ENCODE results near the gene AURKAIP1. TPM values are rescaled to one million over a fixed set of nuclear protein-coding genes. Genes with fewer than 3 reads are reported as not detected.

The AURKAIP1 gene
- total and polyA plus RNA-seq, 9 of the 15 experiments (the other 6 are each of a cell fraction or from before 2014, with no cell fraction given), result 7.8 to 478 (median 92.0) TPM

DNA sequence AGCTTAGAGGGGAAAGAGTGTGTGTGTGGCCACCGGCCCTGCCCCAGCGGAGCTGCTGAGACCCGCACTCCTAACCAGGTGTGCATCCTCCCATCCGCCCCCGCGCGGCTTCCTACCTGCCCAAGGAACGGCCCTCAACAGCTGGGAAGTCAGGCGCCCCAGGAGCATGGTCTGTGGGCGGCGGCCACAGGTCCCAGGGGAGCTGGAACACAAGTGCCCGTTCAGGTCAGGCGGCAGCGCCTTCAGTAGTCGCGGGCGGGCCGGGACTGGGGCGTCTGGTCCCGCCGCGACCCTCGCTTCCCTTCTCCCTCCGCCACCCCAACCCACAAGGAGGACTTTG lies 448 bp downstream of the AURKAIP1 start:
- H3K9me3 ChIP-seq (replicated peaks; ENCODE audit: control insufficient read depth, insufficient read depth, low read depth, low read length), result no peaks in the 10 kb centered on the region
- intact Hi-C loops (cut with micrococcal nuclease) (loop anchor here (10.0 kb wide), 1 partner anchor 130 kb away; no protein-coding TSS in a partner anchor), in situ Hi-C loops (cut with MboI) (no loop called here)
- H3K27me3 ChIP-seq (ENCODE audit: control insufficient read depth in 2 of 2, insufficient read depth in 2 of 2, low read length in 2 of 2), result no peaks in the 10 kb centered on the region
- H3K4me2 ChIP-seq (ENCODE audit: insufficient read depth, low read length), result peak overlapping the region; percentile 89
- ATAC-seq (peak; percentile 4), DNase-seq (ENCODE audit: extremely low read depth in 1 of 4, low spot score in 3 of 4) (peak in 2 of 4 experiments; percentile 65 to 66), FAIRE-seq (no peak)
- ChIA-PET POLR2A (interaction anchor here (0.6 to 4.2 kb wide), 12 partner anchors 13 to 795 kb away, joined by 3 to 54 read pairs (median 6); partner anchors contain the start of genes CCNL2 and MRPL20), CTCF (ENCODE audit: low intra/inter-chr PET ratio) (interaction anchor here (1.5 kb wide), 1 partner anchor 26 kb away, joined by 5 read pairs; the partner anchor contains the start of gene DVL1)
- no TSS peak for BruUV-seq (replicated peaks)
- H3K27ac ChIP-seq (ENCODE audit: extremely low read depth, low read depth, low read length), result peak overlapping the region; percentile 97
- peaks cover 16 to 59% of the 10 kb centered on the region in 2 experiments for H3K4me1 ChIP-seq (replicated peaks in 1 of 2; ENCODE audit: control insufficient read depth in 2 of 2, insufficient read depth in 2 of 2, low read length in 2 of 2)
- peak overlapping the region; percentile 100 for H3K4me3 ChIP-seq
- peaks cover 7% of the 10 kb centered on the region; the same call in 1 of the 2 replicates for H4K20me1 ChIP-seq (replicated peaks; ENCODE audit: control insufficient read depth, insufficient read depth, low read length)
- 2% methylated on average over 4 of the region's 24 CpGs for WGBS (ENCODE audit: insufficient coverage, low coverage, missing lambda C conversion rate)
- H3K79me2 ChIP-seq (ENCODE audit: control insufficient read depth, insufficient read depth, low read length), result peaks cover 31% of the 10 kb centered on the region
- peaks cover 26% of the 10 kb centered on the region for H3K36me3 ChIP-seq (ENCODE audit: control insufficient read depth, insufficient read depth, low read length)
- H3K9me1 ChIP-seq (ENCODE audit: control insufficient read depth, insufficient read depth, low read length), result peaks cover 6% of the 10 kb centered on the region
- H3K9ac ChIP-seq (ENCODE audit: insufficient read depth in 1 of 2, low read depth in 2 of 2, low read length in 2 of 2), result peak overlapping the region; percentile 99
- peak overlapping the region; percentile 78 for H2AFZ ChIP-seq (ENCODE audit: low read depth, low read length)
- peak; percentile 10 for TF ChIP-seq KDM5B (IDR thresholded peaks at IDR 0.05; ENCODE audit: insufficient replicate concordance, low read depth, low read length)
- TF ChIP-seq PCBP1 (IDR thresholded peaks at IDR 0.05; ENCODE audit: low read depth, low read length, poor library complexity, severe bottlenecking), result peak; percentile 10
- no peak for TF ChIP-seq YBX1 (IDR thresholded peaks at IDR 0.05)
- no peak for TF ChIP-seq JUND (IDR thresholded peaks at IDR 0.05; ENCODE audit: borderline replicate concordance, low read depth, low read length)
- no peak for TF ChIP-seq JUND (tag; IDR thresholded peaks at IDR 0.05; ENCODE audit: borderline replicate concordance, low read depth, low read length)
- TF ChIP-seq ZNF830 (CRISPR knock-in tag; IDR thresholded peaks at IDR 0.05), result no peak
- no peak for TF ChIP-seq ZKSCAN3 (CRISPR knock-in tag; IDR thresholded peaks at IDR 0.05)
- TF ChIP-seq FOXM1 (IDR thresholded peaks at IDR 0.05; ENCODE audit: low read depth), result no peak
- TF ChIP-seq FOXM1 (CRISPR knock-in tag; IDR thresholded peaks at IDR 0.05; ENCODE audit: low read depth), result 0 out of 2 replicates have a peak, but pooled peaks have one; percentile 68
- TF ChIP-seq ZNF311 (CRISPR knock-in tag; IDR thresholded peaks at IDR 0.05), result no peak
- TF ChIP-seq CAMTA2 (CRISPR knock-in tag; conservative IDR thresholded peaks at IDR 0.05), result no peak
- peak; percentile 8; the same call in 1 of the 2 replicates for TF ChIP-seq ZNF282 (CRISPR knock-in tag; IDR thresholded peaks at IDR 0.05)
- 0 out of 2 replicates have a peak, but pooled peaks have one; percentile 5 for TF ChIP-seq ZNF224 (CRISPR knock-in tag; IDR thresholded peaks at IDR 0.05)
- no peak for TF ChIP-seq POLR2G (IDR thresholded peaks at IDR 0.05; ENCODE audit: low read depth, low read length)
- no peak for TF ChIP-seq JUNB (CRISPR knock-in tag; conservative IDR thresholded peaks at IDR 0.05)
- TF ChIP-seq, protein P1, sequence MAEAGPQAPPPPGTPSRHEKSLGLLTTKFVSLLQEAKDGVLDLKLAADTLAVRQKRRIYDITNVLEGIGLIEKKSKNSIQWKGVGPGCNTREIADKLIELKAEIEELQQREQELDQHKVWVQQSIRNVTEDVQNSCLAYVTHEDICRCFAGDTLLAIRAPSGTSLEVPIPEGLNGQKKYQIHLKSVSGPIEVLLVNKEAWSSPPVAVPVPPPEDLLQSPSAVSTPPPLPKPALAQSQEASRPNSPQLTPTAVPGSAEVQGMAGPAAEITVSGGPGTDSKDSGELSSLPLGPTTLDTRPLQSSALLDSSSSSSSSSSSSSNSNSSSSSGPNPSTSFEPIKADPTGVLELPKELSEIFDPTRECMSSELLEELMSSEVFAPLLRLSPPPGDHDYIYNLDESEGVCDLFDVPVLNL (CRISPR knock-in tag; IDR thresholded peaks at IDR 0.05; ENCODE audit: low read depth), result 0 out of 2 replicates have a peak, but pooled peaks have one; percentile 15
- TF ChIP-seq, protein P2, sequence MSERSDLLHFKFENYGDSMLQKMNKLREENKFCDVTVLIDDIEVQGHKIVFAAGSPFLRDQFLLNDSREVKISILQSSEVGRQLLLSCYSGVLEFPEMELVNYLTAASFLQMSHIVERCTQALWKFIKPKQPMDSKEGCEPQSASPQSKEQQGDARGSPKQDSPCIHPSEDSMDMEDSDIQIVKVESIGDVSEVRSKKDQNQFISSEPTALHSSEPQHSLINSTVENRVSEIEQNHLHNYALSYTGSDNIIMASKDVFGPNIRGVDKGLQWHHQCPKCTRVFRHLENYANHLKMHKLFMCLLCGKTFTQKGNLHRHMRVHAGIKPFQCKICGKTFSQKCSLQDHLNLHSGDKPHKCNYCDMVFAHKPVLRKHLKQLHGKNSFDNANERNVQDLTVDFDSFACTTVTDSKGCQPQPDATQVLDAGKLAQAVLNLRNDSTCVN (CRISPR knock-in tag; IDR thresholded peaks at IDR 0.05), result no peak
- no peak for TF ChIP-seq FOXA3 (CRISPR knock-in tag; conservative IDR thresholded peaks at IDR 0.05 in 1 of 2, IDR thresholded peaks at IDR 0.05 in 1 of 2)
- TF ChIP-seq, protein P3, sequence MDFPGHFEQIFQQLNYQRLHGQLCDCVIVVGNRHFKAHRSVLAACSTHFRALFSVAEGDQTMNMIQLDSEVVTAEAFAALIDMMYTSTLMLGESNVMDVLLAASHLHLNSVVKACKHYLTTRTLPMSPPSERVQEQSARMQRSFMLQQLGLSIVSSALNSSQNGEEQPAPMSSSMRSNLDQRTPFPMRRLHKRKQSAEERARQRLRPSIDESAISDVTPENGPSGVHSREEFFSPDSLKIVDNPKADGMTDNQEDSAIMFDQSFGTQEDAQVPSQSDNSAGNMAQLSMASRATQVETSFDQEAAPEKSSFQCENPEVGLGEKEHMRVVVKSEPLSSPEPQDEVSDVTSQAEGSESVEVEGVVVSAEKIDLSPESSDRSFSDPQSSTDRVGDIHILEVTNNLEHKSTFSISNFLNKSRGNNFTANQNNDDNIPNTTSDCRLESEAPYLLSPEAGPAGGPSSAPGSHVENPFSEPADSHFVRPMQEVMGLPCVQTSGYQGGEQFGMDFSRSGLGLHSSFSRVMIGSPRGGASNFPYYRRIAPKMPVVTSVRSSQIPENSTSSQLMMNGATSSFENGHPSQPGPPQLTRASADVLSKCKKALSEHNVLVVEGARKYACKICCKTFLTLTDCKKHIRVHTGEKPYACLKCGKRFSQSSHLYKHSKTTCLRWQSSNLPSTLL (IDR thresholded peaks at IDR 0.05), result no peak
- no peak for TF ChIP-seq RFX7 (CRISPR knock-in tag; IDR thresholded peaks at IDR 0.05)

Data from K562 (cell line).